ENCODE results near the gene RFESD.
"Not testable (repeated sequence)": the region's sequence is repeated elsewhere in the genome, so short reads cannot be mapped to it uniquely, and the experiment has no call there.

The RFESD gene

GRCh38 chr5:95697781-95698681 lies 51.5 kb downstream of the RFESD start:
- H3K27ac ChIP-seq (ENCODE audit: poor library complexity, severe bottlenecking), result no peak overlapping the region

GRCh38 chr5:95699337-95699736 lies 52.8 kb downstream of the RFESD start:
- Histone ChIP-seq H3K9me3 (ENCODE audit: severe bottlenecking) (no peaks in the 10 kb centered on the region), H3K36me3 (ENCODE audit: low read depth) (no peaks in the 10 kb centered on the region), H3K27me3 (ENCODE audit: insufficient read depth, poor library complexity, severe bottlenecking) (no peaks in the 10 kb centered on the region), H3K27ac (ENCODE audit: poor library complexity, severe bottlenecking) (no peak overlapping the region), H3K4me1 (ENCODE audit: insufficient read depth, poor library complexity, severe bottlenecking) (no peaks in the 10 kb centered on the region), H3K4me3 (ENCODE audit: severe bottlenecking) (no peak overlapping the region)
- no peak for TF ChIP-seq CTCF (IDR thresholded peaks at IDR 0.05; ENCODE audit: poor library complexity, severe bottlenecking)
- DNase-seq (ENCODE audit: low spot score) (no peak), ATAC-seq (ENCODE audit: low read depth) (no peak)

More at GRCh38 chr5:95697781-95698681, 51.5 kb downstream of the RFESD start:
- Histone ChIP-seq H3K4me1 (ENCODE audit: insufficient read depth, poor library complexity, severe bottlenecking) (no peaks in the 10 kb centered on the region), H3K4me3 (ENCODE audit: severe bottlenecking) (no peak overlapping the region), H3K27me3 (ENCODE audit: insufficient read depth, poor library complexity, severe bottlenecking) (no peaks in the 10 kb centered on the region), H3K9me3 (ENCODE audit: severe bottlenecking) (no peaks in the 10 kb centered on the region), H3K36me3 (ENCODE audit: low read depth) (no peaks in the 10 kb centered on the region)
- TF ChIP-seq CTCF (IDR thresholded peaks at IDR 0.05; ENCODE audit: poor library complexity, severe bottlenecking), result no peak
- DNase-seq (ENCODE audit: low spot score) (no peak), ATAC-seq (ENCODE audit: low read depth) (no peak)

GRCh38 chr5:95701074-95701473 lies 54.5 kb downstream of the RFESD start:
- H3K36me3 ChIP-seq (ENCODE audit: low read depth), result no peaks in the 10 kb centered on the region
- ATAC-seq (ENCODE audit: low read depth) (no peak), DNase-seq (ENCODE audit: low spot score) (no peak)
- H3K4me1 ChIP-seq (ENCODE audit: insufficient read depth, poor library complexity, severe bottlenecking), result no peaks in the 10 kb centered on the region
- no peak overlapping the region for H3K27ac ChIP-seq (ENCODE audit: poor library complexity, severe bottlenecking)
- TF ChIP-seq CTCF (IDR thresholded peaks at IDR 0.05; ENCODE audit: poor library complexity, severe bottlenecking), result no peak
- H3K9me3 ChIP-seq (ENCODE audit: severe bottlenecking), result no peaks in the 10 kb centered on the region
- no peaks in the 10 kb centered on the region for H3K27me3 ChIP-seq (ENCODE audit: insufficient read depth, poor library complexity, severe bottlenecking)
- no peak overlapping the region for H3K4me3 ChIP-seq (ENCODE audit: severe bottlenecking)

GRCh38 chr5:95704150-95704549 lies 57.6 kb downstream of the RFESD start:
- Histone ChIP-seq H3K27me3 (ENCODE audit: insufficient read depth, poor library complexity, severe bottlenecking) (no peaks in the 10 kb centered on the region), H3K36me3 (ENCODE audit: low read depth) (no peaks in the 10 kb centered on the region), H3K4me1 (ENCODE audit: insufficient read depth, poor library complexity, severe bottlenecking) (no peaks in the 10 kb centered on the region), H3K4me3 (ENCODE audit: severe bottlenecking) (no peak overlapping the region), H3K27ac (ENCODE audit: poor library complexity, severe bottlenecking) (no peak overlapping the region), H3K9me3 (ENCODE audit: severe bottlenecking) (no peaks in the 10 kb centered on the region)
- ATAC-seq (ENCODE audit: low read depth) (no peak), DNase-seq (ENCODE audit: low spot score) (no peak)
- TF ChIP-seq CTCF (IDR thresholded peaks at IDR 0.05; ENCODE audit: poor library complexity, severe bottlenecking), result no peak

- H3K27me3 ChIP-seq (ENCODE audit: insufficient read depth, poor library complexity, severe bottlenecking); H3K4me3 ChIP-seq (ENCODE audit: severe bottlenecking); H3K9me3 ChIP-seq (ENCODE audit: severe bottlenecking); H3K27ac ChIP-seq (ENCODE audit: poor library complexity, severe bottlenecking); H3K36me3 ChIP-seq (ENCODE audit: low read depth); H3K4me1 ChIP-seq (ENCODE audit: insufficient read depth, poor library complexity, severe bottlenecking); DNase-seq (ENCODE audit: low spot score); ATAC-seq (ENCODE audit: low read depth): not testable (repeated sequence)
These were observed 59.6 kb downstream of the RFESD start for GRCh38 chr5:95706196-95706595.

All from RWPE2 (cell line).